Left lung (tissue), 10 donors: Measurements from ENCODE around the gene TMEM132A. TPM values are rescaled to one million over a fixed set of nuclear protein-coding genes. Genes with fewer than 3 reads are reported as not detected.

Source experiments
- ATAC-seq: fragments of 200-7000 bp; cut with Tn5 transposase; one replicate; pipeline ENCODE4 v1.9.1; 2020; ENCODE audit warnings: moderate library complexity
- DNase-seq, 4 donors: peaks; one replicate each; pipeline ENCODE4 v3.0.0-alpha.2; 2013 to 2020
- H3K27ac ChIP-seq, 2 donors: fragments of 200-600 bp; sonication (generic) in 1 of 2; one replicate each; pipeline versions ENCODE4 v1.5.0 to v1.8.0; 2020 to 2021
- H3K27me3 ChIP-seq, 2 donors: fragments of 200-600 bp; sonication (generic) in 1 of 2; one replicate each; pipeline versions ENCODE4 v1.5.0 to v1.8.0; 2020 to 2021
- H3K36me3 ChIP-seq, 2 donors: fragments of 200-600 bp; sonication (generic) in 1 of 2; one replicate each; pipeline versions ENCODE4 v1.5.0 to v1.8.0; 2020 to 2021
- H3K4me1 ChIP-seq, 2 donors: fragments of 200-600 bp; one replicate each; pipeline ENCODE4 v1.8.0; 2021
- H3K4me3 ChIP-seq, 2 donors: fragments of 200-600 bp; sonication (generic) in 1 of 2; one replicate each; pipeline versions ENCODE4 v1.5.0 to v1.8.0; 2020 to 2021; ENCODE audit warnings: mild to moderate bottlenecking in 1 of 2
- H3K9me3 ChIP-seq, 2 donors: fragments of 200-600 bp; sonication (generic) in 1 of 2; one replicate each; pipeline versions ENCODE4 v1.5.0 to v1.8.0; 2020 to 2021
- intact Hi-C, 2 donors: fragments of 100-400 bp; cut with DNase I; formaldehyde crosslinking; loops; one replicate each; pipeline versions ENCODE4 v1.11.2 to v1.14.2; 2022
- polyA plus RNA-seq, 6 donors: library from polyadenylated mRNA; unstranded; fragments of 120-200 nt; gene quantifications; one replicate each; pipeline ENCODE4 v1.2.1, GENCODE V29; 2013; ENCODE audit not compliant: insufficient read length in 6 of 6
- total RNA-seq, 2 donors: library from RNA; stranded (reverse); fragmentation: NEBNext Ultra II Directional; extraction: Animal tissue kit (Norgen Biotek cat#: 25700); gene quantifications; one replicate each; pipeline ENCODE4 v1.2.1, GENCODE V29; 2021
- TF ChIP-seq, protein P1 (sequence below), 2 donors: fragments of 200-600 bp; sonication (generic) in 1 of 2; IDR thresholded peaks; one replicate each; pipeline versions ENCODE4 v1.5.0 to v1.8.0; 2021; ENCODE audit warnings: antibody characterized with exemption in 2 of 2
- donor health status: DM: no; HTN: yes; CAD: no.
- donor health status: DM: no; HTN: no; CAD: no.

TMEM132A gene
- total and polyA plus RNA-seq, 8 donors = 12.3 to 67.8 (median 43.2) TPM

DNA sequence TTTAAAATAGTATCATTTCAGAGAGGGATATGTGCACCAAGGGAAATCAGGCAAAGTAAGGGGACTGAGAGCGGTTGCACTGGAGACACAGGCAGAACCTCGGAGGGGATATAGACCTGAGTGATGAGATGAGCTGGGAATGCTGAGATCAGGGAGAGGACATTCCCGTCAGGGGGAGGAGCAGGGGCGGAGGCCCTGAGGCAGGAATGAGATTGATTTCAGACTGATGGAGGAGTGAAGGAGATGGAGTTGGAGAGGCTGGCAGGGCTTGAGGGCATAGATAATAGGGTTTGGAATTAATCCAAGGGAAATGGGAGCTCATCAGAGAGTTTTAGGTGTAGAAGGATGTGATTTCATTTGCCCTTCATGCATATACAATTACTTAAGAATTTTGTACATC is 60.4 kb downstream of the TMEM132A start:
- Histone ChIP-seq H3K4me3 (no peak overlapping the region), H3K27ac (no peak overlapping the region), H3K4me1 (no peaks in the 10 kb centered on the region), H3K27me3 (peaks cover 0 to 5% of the 10 kb centered on the region in 2 donors), H3K9me3 (no peaks in the 10 kb centered on the region), H3K36me3 (no peaks in the 10 kb centered on the region)
- ATAC-seq (no peak), DNase-seq (no peak)
- TF ChIP-seq, protein P1, sequence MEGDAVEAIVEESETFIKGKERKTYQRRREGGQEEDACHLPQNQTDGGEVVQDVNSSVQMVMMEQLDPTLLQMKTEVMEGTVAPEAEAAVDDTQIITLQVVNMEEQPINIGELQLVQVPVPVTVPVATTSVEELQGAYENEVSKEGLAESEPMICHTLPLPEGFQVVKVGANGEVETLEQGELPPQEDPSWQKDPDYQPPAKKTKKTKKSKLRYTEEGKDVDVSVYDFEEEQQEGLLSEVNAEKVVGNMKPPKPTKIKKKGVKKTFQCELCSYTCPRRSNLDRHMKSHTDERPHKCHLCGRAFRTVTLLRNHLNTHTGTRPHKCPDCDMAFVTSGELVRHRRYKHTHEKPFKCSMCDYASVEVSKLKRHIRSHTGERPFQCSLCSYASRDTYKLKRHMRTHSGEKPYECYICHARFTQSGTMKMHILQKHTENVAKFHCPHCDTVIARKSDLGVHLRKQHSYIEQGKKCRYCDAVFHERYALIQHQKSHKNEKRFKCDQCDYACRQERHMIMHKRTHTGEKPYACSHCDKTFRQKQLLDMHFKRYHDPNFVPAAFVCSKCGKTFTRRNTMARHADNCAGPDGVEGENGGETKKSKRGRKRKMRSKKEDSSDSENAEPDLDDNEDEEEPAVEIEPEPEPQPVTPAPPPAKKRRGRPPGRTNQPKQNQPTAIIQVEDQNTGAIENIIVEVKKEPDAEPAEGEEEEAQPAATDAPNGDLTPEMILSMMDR (IDR thresholded peaks at IDR 0.05) = no peak
- intact Hi-C loops = no loop called here

DNA sequence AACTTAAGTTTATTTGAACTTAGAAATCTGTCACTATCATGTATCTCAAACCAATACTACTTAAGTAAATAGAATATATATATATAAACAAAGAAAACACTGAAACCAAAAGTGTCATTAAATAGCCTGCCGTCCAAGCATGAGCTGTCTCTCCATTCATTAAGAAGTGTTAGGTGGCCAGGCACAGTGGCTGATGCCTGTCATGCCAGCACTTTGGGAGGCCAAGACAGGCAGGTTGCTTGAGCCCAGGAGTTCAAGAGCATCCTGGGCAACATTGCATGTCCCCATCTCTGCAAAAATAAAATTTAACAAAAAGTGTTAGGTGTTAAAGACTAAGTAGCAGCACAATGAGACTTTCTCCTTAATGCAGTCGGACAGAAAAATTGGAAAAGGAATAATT is 61.2 kb downstream of the TMEM132A start:
- H3K4me3 ChIP-seq = no peak overlapping the region
- no peaks in the 10 kb centered on the region for H3K9me3 ChIP-seq
- ATAC-seq (no peak), DNase-seq (no peak)
- no peak overlapping the region for H3K27ac ChIP-seq
- no peaks in the 10 kb centered on the region for H3K36me3 ChIP-seq
- H3K4me1 ChIP-seq = no peaks in the 10 kb centered on the region
- TF ChIP-seq, protein P1 (IDR thresholded peaks at IDR 0.05) = no peak
- intact Hi-C loops = no loop called here
- peaks cover 0 to 9% of the 10 kb centered on the region in 2 donors for H3K27me3 ChIP-seq

DNA sequence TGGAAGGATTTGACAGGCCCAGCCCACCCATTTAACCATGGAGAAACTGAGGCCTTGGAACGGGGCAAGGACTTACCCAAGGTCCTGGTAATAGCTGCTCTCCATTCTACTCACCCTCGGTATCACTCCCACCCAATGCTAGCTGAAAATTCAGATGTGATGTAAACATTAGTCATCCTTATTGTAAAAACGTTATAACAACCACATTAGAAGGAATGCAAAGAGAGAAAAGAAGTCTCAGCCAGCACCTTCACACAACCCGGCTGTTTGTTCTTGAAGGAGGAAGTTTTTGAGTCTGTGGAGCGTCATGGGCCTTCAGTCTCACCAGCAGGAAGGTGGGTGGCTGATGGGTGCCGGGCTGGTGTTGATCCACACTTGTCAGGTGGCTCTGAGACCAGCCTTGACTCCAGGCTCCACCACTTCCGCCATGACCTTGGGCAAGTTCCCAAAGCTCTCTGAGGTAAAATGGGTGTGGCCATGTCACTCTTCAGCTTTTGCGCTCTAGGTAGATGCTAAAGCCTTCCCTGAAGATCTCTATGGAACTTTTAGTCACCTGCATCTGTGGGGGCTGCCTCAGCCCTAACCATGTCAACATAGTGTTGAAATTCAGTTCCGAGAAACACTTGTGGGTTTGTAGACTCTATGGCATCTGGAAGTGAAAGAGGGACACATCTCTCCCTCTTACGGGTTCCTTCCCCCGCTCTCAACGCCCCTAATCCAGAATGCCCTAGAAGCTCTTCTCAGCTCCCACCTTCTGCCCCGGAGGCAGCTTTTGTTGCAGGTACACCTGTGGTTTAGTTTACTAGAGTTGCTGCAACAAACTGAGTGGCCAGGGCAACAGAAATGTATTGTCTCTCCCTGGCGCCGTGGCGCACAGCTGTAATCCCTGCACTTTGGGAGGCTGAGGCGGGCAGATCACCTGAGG is 62.0 kb downstream of the TMEM132A start:
- Histone ChIP-seq H3K27ac (no peak overlapping the region), H3K27me3 (peaks cover 0 to 11% of the 10 kb centered on the region in 2 donors), H3K9me3 (no peaks in the 10 kb centered on the region), H3K4me1 (no peaks in the 10 kb centered on the region), H3K4me3 (no peak overlapping the region), H3K36me3 (no peaks in the 10 kb centered on the region)
- TF ChIP-seq, protein P1 (IDR thresholded peaks at IDR 0.05) = no peak
- intact Hi-C loops = no loop called here
- DNase-seq = peak in 1 of 4 donors; percentile 60
- peak; percentile 54 for ATAC-seq

Other genes with a start within 250 kb of the TMEM132A start
- gene MS4A8, start 224.8 kb upstream of the TMEM132A start, total RNA-seq = 10 to 100 TPM in 1 of 2 donors, not detected in 1; 11.8 TPM
- 10 to 100 TPM in 4 of 6 donors, 1 to 10 TPM in 2; 4.9 to 18.1 (median 14.4) TPM for gene MS4A8, start 224.8 kb upstream of the TMEM132A start, polyA plus RNA-seq
- gene MS4A18, start 199.7 kb upstream of the TMEM132A start, total RNA-seq = not detected
- gene MS4A18, start 199.7 kb upstream of the TMEM132A start, polyA plus RNA-seq = not detected
- gene MS4A15, start 167.6 kb upstream of the TMEM132A start, total RNA-seq = 10 to 100 TPM in 1 of 2 donors, 1 to 10 TPM in 1; 8.7 to 13.4 TPM
- gene MS4A15, start 167.6 kb upstream of the TMEM132A start, polyA plus RNA-seq = not detected
- gene MS4A10, start 139.1 kb upstream of the TMEM132A start, total RNA-seq = not detected
- gene MS4A10, start 139.1 kb upstream of the TMEM132A start, polyA plus RNA-seq = under 1 TPM in 5 of 6 donors, not detected in 1; 0.08 to 0.13 (median 0.10) TPM
- 10 to 100 TPM; 10.2 to 23.1 TPM for gene CCDC86, start 82.3 kb upstream of the TMEM132A start, total RNA-seq
- gene CCDC86, start 82.3 kb upstream of the TMEM132A start, polyA plus RNA-seq = 10 to 100 TPM; 12.5 to 21.0 (median 16.5) TPM
- gene PTGDR2, start 68.5 kb upstream of the TMEM132A start, total RNA-seq = under 1 TPM in 1 of 2 donors, not detected in 1; 0.21 TPM
- under 1 TPM; 0.17 to 0.41 (median 0.21) TPM for gene PTGDR2, start 68.5 kb upstream of the TMEM132A start, polyA plus RNA-seq
- not detected for gene ZP1, start 56.9 kb upstream of the TMEM132A start, total RNA-seq
- under 1 TPM in 1 of 6 donors, not detected in 5; 0.11 TPM for gene ZP1, start 56.9 kb upstream of the TMEM132A start, polyA plus RNA-seq
- gene PRPF19, start 17.9 kb upstream of the TMEM132A start, total RNA-seq = 10 to 100 TPM; 49.1 to 76.8 TPM
- gene PRPF19, start 17.9 kb upstream of the TMEM132A start, polyA plus RNA-seq = 100 to 1,000 TPM; 112 to 144 (median 122) TPM
- gene TMEM109, start 10.3 kb upstream of the TMEM132A start, total RNA-seq = 100 to 1,000 TPM; 105 to 130 TPM
- gene TMEM109, start 10.3 kb upstream of the TMEM132A start, polyA plus RNA-seq = 100 to 1,000 TPM in 1 of 6 donors, 10 to 100 TPM in 5; 82.9 to 100 (median 91.5) TPM
- gene SLC15A3, start 27.7 kb downstream of the TMEM132A start, total RNA-seq = 10 to 100 TPM; 60.4 to 96.4 TPM
- 10 to 100 TPM; 13.8 to 23.1 (median 17.2) TPM for gene SLC15A3, start 27.7 kb downstream of the TMEM132A start, polyA plus RNA-seq
- gene CD6, start 47.2 kb downstream of the TMEM132A start, total RNA-seq = 1 to 10 TPM; 1.7 to 6.3 TPM
- 1 to 10 TPM in 3 of 6 donors, under 1 TPM in 3; 0.66 to 2.0 (median 1.3) TPM for gene CD6, start 47.2 kb downstream of the TMEM132A start, polyA plus RNA-seq
- 1 to 10 TPM in 1 of 2 donors, under 1 TPM in 1; 0.79 to 4.0 TPM for gene CD5, start 178.0 kb downstream of the TMEM132A start, total RNA-seq
- gene CD5, start 178.0 kb downstream of the TMEM132A start, polyA plus RNA-seq = under 1 TPM; 0.20 to 0.51 (median 0.32) TPM
- gene VPS37C, start 237.0 kb downstream of the TMEM132A start, total RNA-seq = 10 to 100 TPM; 21.2 to 30.8 TPM
- 10 to 100 TPM; 14.7 to 19.3 (median 16.6) TPM for gene VPS37C, start 237.0 kb downstream of the TMEM132A start, polyA plus RNA-seq